VCaP (cell line): ENCODE measurements around the gene DDR1.
"Not testable (repeated sequence)": the region's sequence is repeated elsewhere in the genome, so short reads cannot be mapped to it uniquely, and the experiment has no call there.

Source experiments
- H3K27ac ChIP-seq: fragments of 450-650 bp; 2 replicates; pipeline ENCODE4 v1.5.1; 2017
- TF ChIP-seq, protein P1 (sequence below): fragments of 450-650 bp; conservative IDR thresholded peaks from 2 replicates; pipeline ENCODE4 v1.5.1; 2017; ENCODE audit warnings: mild to moderate bottlenecking, moderate library complexity

The DDR1 gene

DNA sequence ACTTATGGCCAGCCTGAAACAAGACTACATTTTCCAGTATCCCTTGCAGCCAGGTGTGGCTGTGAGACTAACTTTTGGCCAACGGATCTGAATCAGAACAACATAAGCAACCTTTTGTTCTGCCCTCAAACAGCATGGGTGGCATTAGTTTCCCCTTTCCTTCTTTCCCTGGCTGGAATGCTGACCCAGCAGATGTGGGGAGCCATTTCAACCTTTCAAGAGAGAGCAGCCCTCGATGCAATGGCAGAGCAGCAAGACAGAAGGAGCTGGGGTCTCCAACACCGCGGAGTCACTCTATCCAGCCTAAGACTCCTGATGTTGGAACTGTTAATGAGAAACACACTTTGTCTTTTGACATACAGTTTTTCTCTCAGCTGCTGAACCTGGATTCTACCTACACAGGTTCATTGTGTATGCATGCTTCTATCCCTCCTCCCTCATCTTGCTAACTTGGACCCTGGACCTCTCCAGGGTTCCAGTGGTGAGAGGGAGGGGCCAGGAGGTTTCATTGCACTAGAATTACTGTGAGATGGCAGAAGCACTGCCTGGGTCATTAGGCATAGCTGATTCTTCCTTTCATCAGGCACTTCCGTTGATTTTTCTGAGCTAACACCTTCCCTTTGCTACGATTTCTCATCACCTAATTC lies 28.8 kb upstream of the DDR1 start:
- no peak overlapping the region for H3K27ac ChIP-seq
- TF ChIP-seq, protein P1, sequence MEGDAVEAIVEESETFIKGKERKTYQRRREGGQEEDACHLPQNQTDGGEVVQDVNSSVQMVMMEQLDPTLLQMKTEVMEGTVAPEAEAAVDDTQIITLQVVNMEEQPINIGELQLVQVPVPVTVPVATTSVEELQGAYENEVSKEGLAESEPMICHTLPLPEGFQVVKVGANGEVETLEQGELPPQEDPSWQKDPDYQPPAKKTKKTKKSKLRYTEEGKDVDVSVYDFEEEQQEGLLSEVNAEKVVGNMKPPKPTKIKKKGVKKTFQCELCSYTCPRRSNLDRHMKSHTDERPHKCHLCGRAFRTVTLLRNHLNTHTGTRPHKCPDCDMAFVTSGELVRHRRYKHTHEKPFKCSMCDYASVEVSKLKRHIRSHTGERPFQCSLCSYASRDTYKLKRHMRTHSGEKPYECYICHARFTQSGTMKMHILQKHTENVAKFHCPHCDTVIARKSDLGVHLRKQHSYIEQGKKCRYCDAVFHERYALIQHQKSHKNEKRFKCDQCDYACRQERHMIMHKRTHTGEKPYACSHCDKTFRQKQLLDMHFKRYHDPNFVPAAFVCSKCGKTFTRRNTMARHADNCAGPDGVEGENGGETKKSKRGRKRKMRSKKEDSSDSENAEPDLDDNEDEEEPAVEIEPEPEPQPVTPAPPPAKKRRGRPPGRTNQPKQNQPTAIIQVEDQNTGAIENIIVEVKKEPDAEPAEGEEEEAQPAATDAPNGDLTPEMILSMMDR: no peak

DNA sequence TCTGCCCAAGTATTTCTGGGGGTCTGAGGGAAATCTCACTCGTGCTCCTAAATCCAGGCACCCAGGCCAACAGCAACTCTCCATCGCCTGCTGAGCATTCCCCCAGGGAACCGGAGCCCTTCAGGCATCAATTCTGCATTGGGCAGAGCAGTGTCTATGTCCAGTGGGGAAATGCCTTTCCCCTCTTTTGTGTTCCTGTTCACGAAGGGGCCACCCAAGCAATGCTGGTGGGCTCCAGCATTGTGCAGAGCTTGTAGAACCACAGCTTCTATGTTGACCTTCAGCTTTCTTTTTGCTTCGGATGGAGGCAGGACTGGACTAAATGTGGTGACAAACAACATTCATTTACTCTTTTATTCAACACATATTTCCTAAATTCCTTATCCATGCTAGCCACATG lies 27.2 kb upstream of the DDR1 start:
- no peak overlapping the region for H3K27ac ChIP-seq
- TF ChIP-seq, protein P1: no peak

DNA sequence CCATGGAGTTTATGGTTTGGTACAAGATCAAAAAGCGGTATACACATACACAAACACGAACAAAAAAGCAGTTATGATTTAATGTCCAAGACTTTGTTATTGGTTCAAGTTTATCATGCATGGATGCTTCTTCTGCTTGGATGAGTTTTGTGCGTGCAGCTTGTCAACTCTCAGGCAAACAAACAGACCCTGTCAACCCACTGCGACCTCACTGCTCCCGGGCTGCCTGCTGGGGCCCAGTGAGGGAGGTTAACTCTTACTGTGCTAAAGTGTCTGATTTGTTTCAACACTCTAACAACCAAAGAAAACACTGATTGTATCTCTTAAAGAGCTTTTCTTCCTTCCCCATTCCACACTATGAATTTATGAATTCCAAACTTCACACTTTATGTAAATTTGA lies 26.8 kb upstream of the DDR1 start:
- TF ChIP-seq, protein P1: no peak
- H3K27ac ChIP-seq: no peak overlapping the region

DNA sequence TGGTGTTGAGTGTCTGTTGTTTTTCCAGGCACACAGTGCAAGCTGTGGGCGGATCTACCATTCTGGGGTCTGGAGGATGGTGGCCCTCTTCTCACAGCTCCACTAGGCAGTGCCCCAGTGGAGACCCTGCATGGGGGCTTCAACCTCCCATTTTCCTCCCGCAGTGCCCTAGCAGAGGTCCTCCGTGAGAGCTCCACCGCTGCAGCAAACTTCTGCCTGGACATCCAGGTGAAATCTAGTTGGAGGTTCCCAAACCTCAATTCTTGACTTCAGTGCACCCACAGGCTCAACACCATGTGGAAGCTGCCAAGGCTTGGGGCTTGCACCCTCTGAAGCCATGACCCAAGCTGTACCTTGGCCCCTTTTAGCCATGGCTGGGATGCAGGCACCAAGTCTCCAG lies 24.6 kb upstream of the DDR1 start:
- not testable (repeated sequence) for H3K27ac ChIP-seq

DNA sequence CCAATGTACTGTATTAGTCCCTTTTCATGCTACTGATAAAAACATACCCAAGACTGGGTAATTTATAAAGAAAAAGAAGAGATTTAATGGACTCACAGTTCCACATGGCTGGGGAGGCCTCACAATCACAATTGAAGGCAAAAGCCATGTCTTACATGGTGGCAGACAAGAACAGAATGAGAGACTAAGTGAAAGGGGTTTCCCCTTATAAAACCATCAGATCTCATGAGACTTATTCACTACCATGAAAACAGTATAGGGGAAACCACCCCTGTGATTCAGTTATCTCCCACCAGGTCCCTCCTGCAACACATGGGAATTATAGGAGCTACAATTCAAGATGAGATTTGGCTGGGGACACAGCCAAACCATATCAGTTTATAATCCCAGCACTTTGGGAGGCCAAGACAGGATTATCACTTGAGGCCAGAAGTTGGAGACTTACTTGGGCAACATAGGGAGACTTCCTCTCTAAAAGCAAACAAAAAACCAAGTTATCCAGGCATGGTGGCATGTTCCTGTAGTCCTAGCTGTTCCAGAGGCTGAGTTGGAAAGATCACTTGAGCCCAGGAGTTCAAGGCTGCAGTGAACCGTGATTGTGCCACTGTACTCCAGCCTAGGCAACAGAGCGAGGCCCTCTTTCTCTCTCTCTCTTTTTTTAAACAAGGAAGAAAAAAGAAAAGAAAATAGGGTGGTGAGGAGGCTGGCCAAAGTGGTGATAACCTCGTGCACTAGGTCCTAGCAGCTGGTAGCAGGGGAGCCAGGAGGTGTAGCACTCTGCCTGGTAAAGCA lies 22.9 kb upstream of the DDR1 start:
- TF ChIP-seq, protein P1: no peak
- H3K27ac ChIP-seq: no peak overlapping the region

DNA sequence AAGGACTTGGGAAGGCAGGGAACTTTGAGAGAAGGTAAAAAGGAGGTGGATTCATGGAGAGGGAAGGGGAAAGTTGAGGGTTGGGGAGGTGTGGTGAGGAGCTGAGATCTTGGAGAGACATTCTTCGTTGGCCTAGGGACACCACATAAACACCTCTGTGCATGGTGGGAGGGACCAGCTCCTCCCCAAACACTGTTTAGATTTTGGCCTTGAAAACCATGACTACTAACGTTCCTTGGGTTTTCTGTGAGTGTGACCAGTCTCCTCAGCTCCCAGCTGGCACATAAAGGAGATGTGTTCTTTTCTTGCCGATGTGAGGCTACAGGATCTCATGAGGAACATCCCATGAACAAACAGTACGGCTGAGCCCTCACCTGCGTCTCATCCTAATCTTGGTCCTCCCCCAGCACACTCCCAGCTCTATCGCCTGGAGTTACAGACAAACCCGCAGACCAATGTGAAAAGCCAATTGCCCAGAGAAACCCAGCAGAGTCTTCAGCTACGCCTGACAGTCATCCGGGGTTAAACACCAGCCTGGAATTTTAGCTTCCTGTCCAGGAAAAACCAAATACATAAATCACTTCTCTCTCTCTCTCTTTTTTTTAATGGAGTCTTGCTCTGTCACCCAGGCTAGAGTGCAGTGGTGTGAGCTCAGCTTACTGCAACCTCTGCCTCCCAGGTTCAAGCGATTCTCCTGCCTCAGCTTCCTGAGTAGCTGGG lies 22.0 kb upstream of the DDR1 start:
- H3K27ac ChIP-seq: no peak overlapping the region
- TF ChIP-seq, protein P1: no peak

DNA sequence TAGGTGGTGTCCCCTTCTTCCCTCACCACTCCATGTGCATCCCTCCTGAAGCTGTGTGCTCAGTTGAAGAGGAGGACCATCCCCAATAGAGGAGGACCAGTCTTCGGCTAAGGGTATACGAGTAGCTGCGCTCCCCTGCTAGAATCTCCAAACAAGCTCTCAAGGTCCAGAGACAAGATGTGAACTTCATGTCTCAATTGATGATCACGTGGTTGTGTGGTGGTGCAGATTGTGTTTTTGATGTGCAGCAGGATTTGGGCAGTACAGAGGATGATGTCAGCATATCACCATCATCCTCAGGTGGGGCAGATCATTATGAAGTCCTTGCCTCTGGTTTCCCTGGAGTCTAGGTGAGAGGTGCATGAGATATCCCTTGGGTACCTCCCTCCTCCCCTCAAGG lies 20.0 kb upstream of the DDR1 start:
- TF ChIP-seq, protein P1: no peak
- no peak overlapping the region for H3K27ac ChIP-seq

DNA sequence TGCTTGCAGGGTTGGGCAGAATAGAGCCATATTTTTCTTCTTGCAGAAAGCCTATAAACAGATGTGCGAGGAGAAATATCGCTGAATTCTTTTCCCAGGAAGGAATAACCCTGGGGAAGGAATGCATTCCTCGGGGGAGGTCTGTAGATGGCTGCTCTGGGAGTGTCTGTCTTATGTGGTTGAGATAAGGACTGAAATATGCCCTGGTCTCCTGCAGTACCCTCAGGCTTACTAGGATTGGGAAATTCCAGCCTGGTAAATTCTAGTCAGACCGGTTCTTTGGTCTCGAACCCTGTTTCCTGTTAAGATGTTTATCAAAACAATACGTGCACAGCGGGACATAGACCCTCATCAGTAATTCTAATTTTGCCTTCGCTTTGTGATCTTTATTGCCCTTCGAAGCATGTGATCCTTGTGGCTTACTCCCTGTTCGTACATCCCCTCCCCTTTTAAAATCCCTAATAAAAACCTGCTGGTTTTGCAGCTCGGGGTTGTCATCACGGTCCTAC lies 15.0 kb upstream of the DDR1 start:
- H3K27ac ChIP-seq: not testable (repeated sequence)
